Fibroblast of lung (primary cell): Measurements from ENCODE around the gene ZC3H14. TPM values are rescaled to one million over a fixed set of nuclear protein-coding genes. Genes with fewer than 3 reads are reported as not detected.

ENCODE experiments used
- DNase-seq, 2 donors: peaks; one replicate each; pipeline versions ENCODE4 v3.0.0 to v3.0.0-alpha.2; 2010; ENCODE audit warnings: low read depth in 2 of 2
- H2AFZ ChIP-seq: 2 replicates; pipeline ENCODE4 v1.5.1; 2012; ENCODE audit warnings: low read length, control low read depth, inconsistent platforms
- H3K27ac ChIP-seq: 2 replicates; pipeline ENCODE4 v1.5.1; 2011; ENCODE audit warnings: low read length, control low read depth; ENCODE audit not compliant: insufficient read depth
- H3K27me3 ChIP-seq: 2 replicates; pipeline ENCODE4 v1.5.1; 2011; ENCODE audit warnings: mild to moderate bottlenecking, low read length; ENCODE audit not compliant: control insufficient read depth, insufficient read depth
- H3K36me3 ChIP-seq: 2 replicates; pipeline ENCODE4 v1.5.1; 2011; ENCODE audit warnings: low read length; ENCODE audit not compliant: control insufficient read depth, insufficient read depth
- H3K4me1 ChIP-seq: 2 replicates; pipeline ENCODE4 v1.5.1; 2011; ENCODE audit warnings: low read length; ENCODE audit not compliant: control insufficient read depth, insufficient read depth; ENCODE audit errors: extremely low read depth
- H3K4me2 ChIP-seq: 2 replicates; pipeline ENCODE4 v1.5.1; 2011; ENCODE audit warnings: low read length, control low read depth; ENCODE audit not compliant: insufficient read depth; ENCODE audit errors: extremely low read depth
- H3K4me3 ChIP-seq, 4 experiments: fragments of 200-600 bp in 1 of 4; sonication (generic) in 1 of 4; replicated peaks in 1 of 4; 2 replicates each; pipeline ENCODE4 v1.5.1; 2011 to 2016; ENCODE audit warnings: low read length in 4 of 4, low read depth in 3 of 4, mild to moderate bottlenecking in 3 of 4, control low read depth in 2 of 4, inconsistent platforms in 1 of 4, mixed read lengths in 1 of 4; ENCODE audit not compliant: insufficient read depth in 1 of 4; ENCODE audit errors: control extremely low read depth in 1 of 4
- H3K79me2 ChIP-seq: 2 replicates; pipeline ENCODE4 v1.5.1; 2012; ENCODE audit warnings: mild to moderate bottlenecking, low read length, inconsistent platforms; ENCODE audit not compliant: control insufficient read depth, insufficient read depth
- H3K9ac ChIP-seq: 2 replicates; pipeline ENCODE4 v1.5.1; 2011; ENCODE audit warnings: mild to moderate bottlenecking, low read length, control low read depth; ENCODE audit not compliant: insufficient read depth
- H3K9me3 ChIP-seq: 2 replicates; pipeline ENCODE4 v1.5.1; 2012; ENCODE audit warnings: low read depth, low read length; ENCODE audit not compliant: control insufficient read depth, insufficient read depth
- H4K20me1 ChIP-seq: 2 replicates; pipeline ENCODE4 v1.5.1; 2011; ENCODE audit warnings: low read length; ENCODE audit not compliant: control insufficient read depth, insufficient read depth; ENCODE audit errors: extremely low read depth
- CTCF ChIP-seq, 2 donors: IDR thresholded peaks in 1 of 2; conservative IDR thresholded peaks in 1 of 2; 1 replicate in 1 of 2; 2 replicates in 1 of 2; pipeline ENCODE4 v1.5.1; 2011 to 2012; ENCODE audit warnings: low read length in 2 of 2, control low read depth in 1 of 2, inconsistent platforms in 1 of 2, low read depth in 1 of 2, mild to moderate bottlenecking in 1 of 2
- EZH2 ChIP-seq: IDR thresholded peaks from 2 replicates; pipeline ENCODE4 v1.5.1; 2012; ENCODE audit warnings: low read length, control low read depth, mild to moderate bottlenecking; ENCODE audit errors: missing control alignments
- polyA plus RNA-seq, 2 donors: library from polyadenylated mRNA; depleted of rRNA in 1 of 2; stranded (reverse) in 1 of 2; unstranded in 1 of 2; fragments of >200 nt; gene quantifications; 2 replicates each; pipeline ENCODE4 v1.2.1, GENCODE V29; 2011 to 2012; ENCODE audit warnings: missing spikeins in 1 of 2
- total RNA-seq: library from RNA; depleted of rRNA; stranded (reverse); fragments of >200 nt; gene quantifications from 2 replicates; pipeline ENCODE4 v1.2.1, GENCODE V29; 2014

The ZC3H14 gene
- total and polyA plus RNA-seq, 2 donors (not counting 1 experiment from before 2014, with no cell fraction given), result 71.0 to 77.4 TPM

GRCh38 chr14:88568196-88568595 lies 5.4 kb downstream of the ZC3H14 start:
- H3K9ac ChIP-seq, result no peak overlapping the region
- no peak overlapping the region for H3K4me2 ChIP-seq
- DNase-seq, result no peak
- no peak for TF ChIP-seq CTCF (conservative IDR thresholded peaks at IDR 0.05 in 1 of 2, IDR thresholded peaks at IDR 0.05 in 1 of 2; ENCODE audit: low read depth in 1 of 2, low read length in 2 of 2)
- no peak for TF ChIP-seq EZH2
- no peak overlapping the region for H3K4me3 ChIP-seq
- no peak overlapping the region for H2AFZ ChIP-seq
- no peaks in the 10 kb centered on the region for H3K27me3 ChIP-seq
- peaks cover 1% of the 10 kb centered on the region for H4K20me1 ChIP-seq
- peaks cover 2% of the 10 kb centered on the region for H3K36me3 ChIP-seq
- H3K9me3 ChIP-seq, result no peaks in the 10 kb centered on the region
- H3K27ac ChIP-seq, result no peak overlapping the region
- H3K4me1 ChIP-seq, result peaks cover 4% of the 10 kb centered on the region
- peaks cover 25% of the 10 kb centered on the region for H3K79me2 ChIP-seq

- H3K4me3 ChIP-seq, result no peak overlapping the region
- no peak for TF ChIP-seq EZH2
- TF ChIP-seq CTCF (conservative IDR thresholded peaks at IDR 0.05 in 1 of 2, IDR thresholded peaks at IDR 0.05 in 1 of 2; ENCODE audit: low read depth in 1 of 2, low read length in 2 of 2), result no peak
- DNase-seq, result no peak
- H3K4me1 ChIP-seq, result no peaks in the 10 kb centered on the region
- no peak overlapping the region for H3K9ac ChIP-seq
- no peak overlapping the region for H3K4me2 ChIP-seq
- H3K27ac ChIP-seq, result no peak overlapping the region
- no peaks in the 10 kb centered on the region for H4K20me1 ChIP-seq
- no peak overlapping the region for H2AFZ ChIP-seq
- peaks cover 2% of the 10 kb centered on the region for H3K79me2 ChIP-seq
- H3K27me3 ChIP-seq, result no peaks in the 10 kb centered on the region
- H3K36me3 ChIP-seq, result peaks cover 10% of the 10 kb centered on the region
- H3K9me3 ChIP-seq, result no peaks in the 10 kb centered on the region
These were observed 9.3 kb downstream of the ZC3H14 start for GRCh38 chr14:88572117-88572516.

GRCh38 chr14:88576222-88576621 lies 13.4 kb downstream of the ZC3H14 start:
- Histone ChIP-seq H3K27me3 (no peaks in the 10 kb centered on the region), H3K36me3 (peaks cover 10% of the 10 kb centered on the region), H4K20me1 (no peaks in the 10 kb centered on the region), H2AFZ (no peak overlapping the region), H3K9ac (no peak overlapping the region), H3K4me2 (no peak overlapping the region), H3K4me3 (no peak overlapping the region), H3K4me1 (no peaks in the 10 kb centered on the region), H3K79me2 (no peaks in the 10 kb centered on the region), H3K9me3 (no peaks in the 10 kb centered on the region), H3K27ac (no peak overlapping the region)
- no peak for DNase-seq
- no peak for TF ChIP-seq EZH2
- TF ChIP-seq CTCF (conservative IDR thresholded peaks at IDR 0.05 in 1 of 2, IDR thresholded peaks at IDR 0.05 in 1 of 2; ENCODE audit: low read depth in 1 of 2, low read length in 2 of 2), result no peak
